Naive thymus-derived CD4-positive, alpha-beta T cell (primary cell): ENCODE measurements around the gene INSYN2A. TPM values are rescaled to one million over a fixed set of nuclear protein-coding genes. Genes with fewer than 3 reads are reported as not detected.

Experiments used
- ATAC-seq: fragments of 150-1000 bp; cut with Tn5 transposase; 2 replicates; pipeline ENCODE4 v1.10.0; 2021; ENCODE audit warnings: mild to moderate bottlenecking, moderate library complexity
- CTCF ChIA-PET: fragments of 350-600 bp; sonication (Branson Sonifier 250); formaldehyde crosslinking; loops from one replicate; lab custom pipeline; 2021; ENCODE audit warnings: antibody characterized with exemption; lab: Charles Lee
- POLR2A ChIA-PET: fragments of 350-600 bp; sonication (Branson Sonifier 250); formaldehyde crosslinking; loops from one replicate; lab custom pipeline; 2021; ENCODE audit warnings: antibody characterized with exemption, inconsistent platforms; lab: Charles Lee
- DNase-seq, 9 donors: peaks; one replicate each; pipeline versions ENCODE4 v3.0.0 to v3.0.0-alpha.2; 2020 to 2022; ENCODE audit warnings: mixed read lengths in 1 of 9
- H3K27ac ChIP-seq: one replicate; pipeline ENCODE4 v1.7.0; 2013; ENCODE audit warnings: mild to moderate bottlenecking, low read depth, low read length, moderate library complexity
- H3K27me3 ChIP-seq, 2 donors: one replicate each; pipeline ENCODE4 v1.7.0; 2013; ENCODE audit warnings: low read length in 2 of 2, mild to moderate bottlenecking in 2 of 2, moderate library complexity in 2 of 2; ENCODE audit not compliant: control insufficient read depth in 2 of 2, insufficient read depth in 2 of 2
- H3K36me3 ChIP-seq, 3 experiments: 1 replicate in 2 of 3; 2 replicates in 1 of 3; pipeline ENCODE4 v1.7.0; 2013; ENCODE audit warnings: low read length in 3 of 3, mild to moderate bottlenecking in 3 of 3, moderate library complexity in 1 of 3; ENCODE audit not compliant: insufficient read depth in 3 of 3, control insufficient read depth in 2 of 3
- H3K4me1 ChIP-seq, 2 donors: one replicate each; pipeline ENCODE4 v1.7.0; 2013; ENCODE audit warnings: low read length in 2 of 2, mild to moderate bottlenecking in 2 of 2, moderate library complexity in 1 of 2; ENCODE audit not compliant: control insufficient read depth in 2 of 2, insufficient read depth in 2 of 2
- H3K4me3 ChIP-seq: 2 replicates; pipeline ENCODE4 v1.7.0; 2013; ENCODE audit warnings: mild to moderate bottlenecking, low read length
- H3K9me3 ChIP-seq, 3 experiments: 1 replicate in 2 of 3; 2 replicates in 1 of 3; pipeline ENCODE4 v1.7.0; 2013; ENCODE audit warnings: low read length in 3 of 3; ENCODE audit not compliant: control insufficient read depth in 2 of 3
- H3K27ac Mint-ChIP-seq, 9 donors: one replicate each; pipeline ENCODE4 v1.8.0; 2020 to 2022; ENCODE audit warnings: mixed read lengths in 9 of 9, mild to moderate bottlenecking in 8 of 9, moderate library complexity in 5 of 9, inconsistent platforms in 2 of 9
- H3K27me3 Mint-ChIP-seq, 5 donors: one replicate each; pipeline ENCODE4 v1.8.0; 2021 to 2022; ENCODE audit warnings: mixed read lengths in 5 of 5, mild to moderate bottlenecking in 1 of 5
- H3K36me3 Mint-ChIP-seq, 5 donors: one replicate each; pipeline ENCODE4 v1.8.0; 2020 to 2022; ENCODE audit warnings: mixed read lengths in 5 of 5, mild to moderate bottlenecking in 3 of 5, inconsistent platforms in 1 of 5
- H3K4me1 Mint-ChIP-seq, 7 donors: one replicate each; pipeline ENCODE4 v1.8.0; 2020 to 2022; ENCODE audit warnings: mixed read lengths in 7 of 7, mild to moderate bottlenecking in 3 of 7, inconsistent platforms in 1 of 7
- H3K4me3 Mint-ChIP-seq, 10 donors: one replicate each; pipeline ENCODE4 v1.8.0; 2020 to 2022; ENCODE audit warnings: mild to moderate bottlenecking in 10 of 10, mixed read lengths in 10 of 10, moderate library complexity in 6 of 10, inconsistent platforms in 2 of 10
- H3K9me3 Mint-ChIP-seq, 11 donors: one replicate each; pipeline ENCODE4 v1.8.0; 2020 to 2022; ENCODE audit warnings: mixed read lengths in 11 of 11, mild to moderate bottlenecking in 4 of 11, inconsistent platforms in 1 of 11, moderate library complexity in 1 of 11
- intact Hi-C, 2 donors: fragments of 100-400 bp; cut with micrococcal nuclease; formaldehyde crosslinking; loops; one replicate each; pipeline ENCODE4 v1.15.1; 2023
- polyA plus RNA-seq, 2 donors: library from polyadenylated mRNA; unstranded; fragments of 300-500 nt; fragmentation: Illumina TruSeq; gene quantifications; one replicate each; pipeline ENCODE4 v1.2.3, GENCODE V29; 2021
- total RNA-seq, 6 experiments: library from RNA in 5 of 6; stranded (reverse) in 5 of 6; gene quantifications; 1 replicate in 5 of 6; 2 replicates in 1 of 6; pipeline ENCODE4 v1.2.3 and lab custom pipeline; 2021 to 2026

The INSYN2A gene
- total and polyA plus RNA-seq, 7 experiments from 2014 or later, result not detected

DNA sequence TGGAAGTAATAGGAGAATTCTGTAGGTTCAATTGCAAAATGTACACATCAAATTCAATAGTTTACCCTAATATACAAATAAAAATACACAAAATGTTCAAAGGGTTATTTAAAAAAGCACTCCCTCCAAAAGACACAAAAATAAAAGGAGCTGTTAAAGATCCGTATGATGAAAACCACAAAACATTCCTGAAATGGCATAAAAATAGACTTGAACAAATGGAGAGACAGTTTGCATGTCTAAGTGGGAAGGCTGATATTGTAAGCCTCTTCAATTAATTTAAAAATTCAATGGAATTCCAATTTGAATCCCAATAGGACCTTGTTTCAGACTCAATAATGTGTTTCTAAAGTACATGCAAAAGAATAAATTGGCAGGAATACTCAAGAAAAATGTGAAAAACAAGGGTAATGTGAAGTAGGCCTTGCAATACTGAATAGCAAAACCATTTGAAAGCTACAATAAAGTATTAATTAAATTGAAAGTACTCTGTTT is 38.0 kb upstream of the INSYN2A start:
- no peaks in the 10 kb centered on the region for H3K27me3 ChIP-seq
- H3K27ac ChIP-seq, result no peak overlapping the region
- H3K9me3 ChIP-seq, result no peaks in the 10 kb centered on the region
- H3K36me3 Mint-ChIP-seq, result no peaks in the 10 kb centered on the region
- ChIA-PET POLR2A (interaction anchor here (0.6 kb wide), 1 partner anchor 11 kb away, joined by 3 read pairs; no protein-coding TSS in a partner anchor), CTCF (no interaction called here)
- H3K27me3 Mint-ChIP-seq, result peaks cover 0 to 12% (median 7%) of the 10 kb centered on the region in 5 donors
- H3K4me1 ChIP-seq, result no peaks in the 10 kb centered on the region
- intact Hi-C loops, result no loop called here
- H3K4me1 Mint-ChIP-seq, result no peaks in the 10 kb centered on the region
- H3K36me3 ChIP-seq, result no peaks in the 10 kb centered on the region
- H3K4me3 ChIP-seq, result no peak overlapping the region
- H3K9me3 Mint-ChIP-seq, result peaks cover 0 to 2% (median 0%) of the 10 kb centered on the region in 11 donors
- no peak overlapping the region for H3K27ac Mint-ChIP-seq
- H3K4me3 Mint-ChIP-seq, result no peak overlapping the region
- DNase-seq, result no peak
- ATAC-seq, result no peak

- CTCF ChIA-PET, result no interaction called here
- DNase-seq, result no peak
These were observed 31.9 kb upstream of the INSYN2A start for GRCh38 chr10:127228195-127228787.

DNA sequence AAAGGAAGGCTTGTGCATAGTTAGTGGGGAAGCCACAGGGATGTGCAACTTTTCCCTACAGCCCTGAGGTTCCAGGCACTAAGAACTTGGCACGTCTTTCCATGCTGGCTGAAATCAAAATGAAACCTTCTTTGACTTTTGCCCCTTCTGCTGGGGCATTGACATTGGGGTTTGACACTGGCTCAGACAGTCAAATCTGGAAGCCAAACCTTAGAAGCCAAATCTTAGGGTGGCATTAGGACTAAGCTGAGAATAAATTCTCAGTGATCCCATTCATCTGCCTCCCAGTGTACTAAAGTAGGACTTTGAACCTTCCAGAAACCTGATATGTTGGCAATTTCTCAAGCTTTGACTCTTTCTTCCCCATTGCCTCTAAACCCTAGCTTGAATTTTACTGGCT is 31.3 kb upstream of the INSYN2A start:
- H3K4me3 ChIP-seq, result no peak overlapping the region
- Mint-ChIP-seq H3K36me3 (no peaks in the 10 kb centered on the region), H3K27ac (no peak overlapping the region), H3K4me1 (no peaks in the 10 kb centered on the region), H3K27me3 (peaks cover 2 to 15% (median 7%) of the 10 kb centered on the region in 5 donors), H3K4me3 (no peak overlapping the region), H3K9me3 (no peaks in the 10 kb centered on the region)
- H3K9me3 ChIP-seq, result no peaks in the 10 kb centered on the region
- no peaks in the 10 kb centered on the region for H3K27me3 ChIP-seq
- no peaks in the 10 kb centered on the region for H3K4me1 ChIP-seq
- DNase-seq (no peak), ATAC-seq (no peak)
- no peaks in the 10 kb centered on the region for H3K36me3 ChIP-seq
- ChIA-PET CTCF (no interaction called here), POLR2A (no interaction called here)
- intact Hi-C loops, result no loop called here
- no peak overlapping the region for H3K27ac ChIP-seq

More at GRCh38 chr10:127228195-127228787, 31.9 kb upstream of the INSYN2A start:
- H3K36me3 ChIP-seq, result no peaks in the 10 kb centered on the region
- Mint-ChIP-seq H3K36me3 (no peaks in the 10 kb centered on the region), H3K27ac (no peak overlapping the region), H3K27me3 (peaks cover 2 to 17% (median 5%) of the 10 kb centered on the region in 5 donors), H3K4me1 (no peaks in the 10 kb centered on the region), H3K4me3 (no peak overlapping the region), H3K9me3 (no peaks in the 10 kb centered on the region)
- no peaks in the 10 kb centered on the region for H3K4me1 ChIP-seq
- no peaks in the 10 kb centered on the region for H3K9me3 ChIP-seq
- intact Hi-C loops, result no loop called here
- H3K4me3 ChIP-seq, result no peak overlapping the region
- no peaks in the 10 kb centered on the region for H3K27me3 ChIP-seq
- POLR2A ChIA-PET, result no interaction called here
- H3K27ac ChIP-seq, result no peak overlapping the region
- ATAC-seq, result no peak

DNA sequence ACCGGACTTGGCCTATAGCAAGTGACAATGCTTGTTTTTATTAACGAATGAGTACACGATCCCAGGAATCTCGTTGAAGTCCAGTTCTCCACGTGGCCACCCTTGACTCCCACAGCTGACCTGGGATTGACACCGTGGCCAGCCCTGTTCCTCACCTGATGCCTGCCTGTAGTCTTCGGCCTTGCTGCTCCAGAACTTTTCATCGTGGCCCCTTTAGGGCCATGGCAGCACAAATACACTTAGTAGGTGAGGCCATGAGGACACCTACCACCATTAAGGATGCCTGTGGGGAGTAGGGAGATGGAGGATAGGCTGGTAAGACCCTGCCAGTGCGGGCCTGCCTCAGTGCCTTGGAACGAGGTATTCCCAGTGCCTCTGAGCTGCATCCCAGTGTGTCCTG is 30.6 kb upstream of the INSYN2A start:
- no peak overlapping the region for H3K4me3 ChIP-seq
- H3K4me1 ChIP-seq, result no peaks in the 10 kb centered on the region
- Mint-ChIP-seq H3K4me3 (no peak overlapping the region), H3K27ac (no peak overlapping the region), H3K27me3 (peaks cover 4 to 18% (median 13%) of the 10 kb centered on the region in 5 donors), H3K36me3 (no peaks in the 10 kb centered on the region), H3K4me1 (no peaks in the 10 kb centered on the region), H3K9me3 (no peaks in the 10 kb centered on the region)
- intact Hi-C loops, result no loop called here
- H3K9me3 ChIP-seq, result no peaks in the 10 kb centered on the region
- H3K27me3 ChIP-seq, result no peaks in the 10 kb centered on the region
- ChIA-PET POLR2A (no interaction called here), CTCF (no interaction called here)
- no peak overlapping the region for H3K27ac ChIP-seq
- H3K36me3 ChIP-seq, result no peaks in the 10 kb centered on the region
- ATAC-seq (no peak), DNase-seq (no peak)

GRCh38 chr10:127221281-127221680 is 24.9 kb upstream of the INSYN2A start:
- H3K9me3 ChIP-seq, result no peaks in the 10 kb centered on the region
- H3K36me3 ChIP-seq, result no peaks in the 10 kb centered on the region
- H3K27me3 ChIP-seq, result no peaks in the 10 kb centered on the region
- H3K36me3 Mint-ChIP-seq, result no peaks in the 10 kb centered on the region
- H3K27ac ChIP-seq, result no peak overlapping the region
- ATAC-seq (no peak), DNase-seq (no peak)
- H3K27me3 Mint-ChIP-seq, result peaks cover 5 to 35% (median 22%) of the 10 kb centered on the region in 5 donors
- H3K4me1 Mint-ChIP-seq, result no peaks in the 10 kb centered on the region
- H3K4me3 Mint-ChIP-seq, result no peak overlapping the region
- no peak overlapping the region for H3K4me3 ChIP-seq
- ChIA-PET CTCF (interaction anchor here (0.6 kb wide), 1 partner anchor 22 kb away, joined by 11 read pairs; no protein-coding TSS in a partner anchor), POLR2A (no interaction called here)
- H3K4me1 ChIP-seq, result no peaks in the 10 kb centered on the region
- no peak overlapping the region for H3K27ac Mint-ChIP-seq
- H3K9me3 Mint-ChIP-seq, result peaks cover 0 to 5% (median 0%) of the 10 kb centered on the region in 11 donors
- intact Hi-C loops, result no loop called here

- Histone ChIP-seq H3K27me3 (no peaks in the 10 kb centered on the region), H3K27ac (no peak overlapping the region), H3K4me1 (no peaks in the 10 kb centered on the region), H3K36me3 (no peaks in the 10 kb centered on the region), H3K9me3 (no peaks in the 10 kb centered on the region), H3K4me3 (no peak overlapping the region)
- Mint-ChIP-seq H3K27ac (no peak overlapping the region), H3K27me3 (peaks cover 5 to 46% (median 32%) of the 10 kb centered on the region in 5 donors), H3K36me3 (no peaks in the 10 kb centered on the region), H3K4me3 (no peak overlapping the region), H3K4me1 (peaks cover 0 to 3% (median 0%) of the 10 kb centered on the region in 7 donors), H3K9me3 (peaks cover 0 to 5% (median 0%) of the 10 kb centered on the region in 11 donors)
- DNase-seq, result no peak
- intact Hi-C loops, result no loop called here
- ChIA-PET CTCF (no interaction called here), POLR2A (no interaction called here)
- no peak for ATAC-seq
These were observed 22.3 kb upstream of the INSYN2A start for GRCh38 chr10:127218658-127219057.

DNA sequence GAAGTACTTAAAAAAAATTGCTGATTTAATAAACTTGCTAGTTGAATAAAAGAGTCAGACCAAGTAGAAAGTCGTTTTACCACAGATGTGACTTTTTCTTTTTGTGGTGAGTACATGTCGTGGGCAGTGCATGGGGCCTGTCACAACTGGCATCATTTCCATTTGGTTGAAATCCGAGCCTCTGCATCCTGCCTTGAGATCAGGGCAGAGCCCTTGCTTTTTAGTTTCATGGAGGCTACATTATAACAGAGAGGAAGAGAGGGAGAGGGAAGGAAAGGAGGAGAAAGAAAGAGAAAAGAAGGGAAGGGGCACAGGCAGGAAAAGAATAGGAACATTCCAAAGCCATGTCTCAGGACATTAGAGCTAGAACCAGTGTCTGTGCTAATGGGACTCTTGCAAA is 20.4 kb upstream of the INSYN2A start:
- intact Hi-C loops, result no loop called here
- Mint-ChIP-seq H3K4me3 (no peak overlapping the region), H3K27ac (no peak overlapping the region), H3K27me3 (peaks cover 2 to 38% (median 22%) of the 10 kb centered on the region in 5 donors), H3K36me3 (no peaks in the 10 kb centered on the region), H3K4me1 (peaks cover 0 to 3% (median 0%) of the 10 kb centered on the region in 7 donors), H3K9me3 (peaks cover 0 to 5% (median 0%) of the 10 kb centered on the region in 11 donors)
- Histone ChIP-seq H3K36me3 (no peaks in the 10 kb centered on the region), H3K27me3 (no peaks in the 10 kb centered on the region), H3K27ac (no peak overlapping the region), H3K4me1 (no peaks in the 10 kb centered on the region), H3K9me3 (no peaks in the 10 kb centered on the region), H3K4me3 (no peak overlapping the region)
- ChIA-PET CTCF (no interaction called here), POLR2A (no interaction called here)
- ATAC-seq (no peak), DNase-seq (no peak)
